ENCODE data around the gene NLK. TPM values are rescaled to one million over a fixed set of nuclear protein-coding genes. Genes with fewer than 3 reads are reported as not detected.
"Not testable (repeated sequence)": the region's sequence is repeated elsewhere in the genome, so short reads cannot be mapped to it uniquely, and the experiment has no call there.

NLK gene
- total and polyA plus RNA-seq, 4 experiments from 2014 or later = 1.2 to 14.0 (median 7.8) TPM

- H3K27me3 ChIP-seq (ENCODE audit: insufficient read depth, low read length); CTCF ChIA-PET (ENCODE audit: partially characterized antibody); H3K4me1 Mint-ChIP-seq; POLR2A ChIA-PET (ENCODE audit: partially characterized antibody); H3K4me1 ChIP-seq (ENCODE audit: insufficient read depth, low read length); H3K4me3 Mint-ChIP-seq; H3K27me3 Mint-ChIP-seq; H3K9me3 ChIP-seq (ENCODE audit: control insufficient read depth in 1 of 2, low read length in 2 of 2); H3K4me3 ChIP-seq (ENCODE audit: low read length in 2 of 2); H3K9me3 Mint-ChIP-seq; DNase-seq; intact Hi-C loops (cut with micrococcal nuclease); H3K27ac ChIP-seq (ENCODE audit: low read depth, low read length); H3K36me3 ChIP-seq (ENCODE audit: insufficient read depth, low read length): not testable (repeated sequence)
- Mint-ChIP-seq H3K36me3 (peaks cover 36% of the 10 kb centered on the region in 2 donors), H3K27ac (peak overlapping the region in 1 of 7 donors; percentile 65)
Observed at GRCh38 chr17:28186472-28186871, 144.0 kb downstream of the NLK start.

GRCh38 chr17:28187931-28188330 lies 145.5 kb downstream of the NLK start:
- DNase-seq = no peak
- H3K9me3 Mint-ChIP-seq = peaks cover 0 to 2% (median 0%) of the 10 kb centered on the region in 8 donors
- Histone ChIP-seq H3K36me3 (ENCODE audit: insufficient read depth, low read length) (peaks cover 3% of the 10 kb centered on the region), H3K4me3 (ENCODE audit: low read length in 2 of 2) (no peak overlapping the region), H3K27me3 (ENCODE audit: insufficient read depth, low read length) (no peaks in the 10 kb centered on the region), H3K4me1 (ENCODE audit: insufficient read depth, low read length) (no peaks in the 10 kb centered on the region), H3K27ac (ENCODE audit: low read depth, low read length) (no peak overlapping the region), H3K9me3 (ENCODE audit: control insufficient read depth in 1 of 2, low read length in 2 of 2) (no peaks in the 10 kb centered on the region)
- POLR2A ChIA-PET (ENCODE audit: partially characterized antibody) = no interaction called here
- H3K27ac Mint-ChIP-seq = no peak overlapping the region
- H3K4me3 Mint-ChIP-seq = no peak overlapping the region
- no peaks in the 10 kb centered on the region for H3K27me3 Mint-ChIP-seq
- H3K4me1 Mint-ChIP-seq = no peaks in the 10 kb centered on the region
- intact Hi-C loops (cut with micrococcal nuclease) = no loop called here
- CTCF ChIA-PET (ENCODE audit: partially characterized antibody) = no interaction called here
- H3K36me3 Mint-ChIP-seq = peaks cover 37 to 45% of the 10 kb centered on the region in 2 donors

GRCh38 chr17:28188841-28189263 lies 146.4 kb downstream of the NLK start:
- H3K4me3 Mint-ChIP-seq = no peak overlapping the region
- Histone ChIP-seq H3K27ac (ENCODE audit: low read depth, low read length) (no peak overlapping the region), H3K27me3 (ENCODE audit: insufficient read depth, low read length) (no peaks in the 10 kb centered on the region), H3K4me3 (ENCODE audit: low read length in 2 of 2) (no peak overlapping the region), H3K4me1 (ENCODE audit: insufficient read depth, low read length) (no peaks in the 10 kb centered on the region), H3K36me3 (ENCODE audit: insufficient read depth, low read length) (peaks cover 7% of the 10 kb centered on the region), H3K9me3 (ENCODE audit: control insufficient read depth in 1 of 2, low read length in 2 of 2) (no peaks in the 10 kb centered on the region)
- peaks cover 0 to 2% (median 0%) of the 10 kb centered on the region in 8 donors for H3K9me3 Mint-ChIP-seq
- intact Hi-C loops (cut with micrococcal nuclease) = no loop called here
- no peaks in the 10 kb centered on the region for H3K4me1 Mint-ChIP-seq
- H3K36me3 Mint-ChIP-seq = peaks cover 44 to 45% of the 10 kb centered on the region in 2 donors
- no peaks in the 10 kb centered on the region for H3K27me3 Mint-ChIP-seq
- H3K27ac Mint-ChIP-seq = peak overlapping the region in 1 of 7 donors; percentile 5
- no peak for DNase-seq
- POLR2A ChIA-PET (ENCODE audit: partially characterized antibody) = no interaction called here
- CTCF ChIA-PET (ENCODE audit: partially characterized antibody) = no interaction called here

- Mint-ChIP-seq H3K27ac (no peak overlapping the region), H3K9me3 (peaks cover 0 to 2% (median 0%) of the 10 kb centered on the region in 8 donors), H3K4me3 (no peak overlapping the region), H3K36me3 (peaks cover 39 to 48% of the 10 kb centered on the region in 2 donors), H3K4me1 (no peaks in the 10 kb centered on the region), H3K27me3 (no peaks in the 10 kb centered on the region)
- H3K36me3 ChIP-seq (ENCODE audit: insufficient read depth, low read length) = peaks cover 7% of the 10 kb centered on the region
- no peaks in the 10 kb centered on the region for H3K4me1 ChIP-seq (ENCODE audit: insufficient read depth, low read length)
- H3K9me3 ChIP-seq (ENCODE audit: control insufficient read depth in 1 of 2, low read length in 2 of 2) = no peaks in the 10 kb centered on the region
- no peak overlapping the region for H3K4me3 ChIP-seq (ENCODE audit: low read length in 2 of 2)
- H3K27me3 ChIP-seq (ENCODE audit: insufficient read depth, low read length) = no peaks in the 10 kb centered on the region
- intact Hi-C loops (cut with micrococcal nuclease) = no loop called here
- CTCF ChIA-PET (ENCODE audit: partially characterized antibody) = no interaction called here
- H3K27ac ChIP-seq (ENCODE audit: low read depth, low read length) = no peak overlapping the region
- DNase-seq = no peak
- POLR2A ChIA-PET (ENCODE audit: partially characterized antibody) = no interaction called here
Observed at GRCh38 chr17:28189667-28190066, 147.2 kb downstream of the NLK start.

GRCh38 chr17:28191018-28191417 lies 148.5 kb downstream of the NLK start:
- intact Hi-C loops (cut with micrococcal nuclease) = no loop called here
- no peak overlapping the region for H3K27ac ChIP-seq (ENCODE audit: low read depth, low read length)
- H3K4me1 ChIP-seq (ENCODE audit: insufficient read depth, low read length) = no peaks in the 10 kb centered on the region
- ChIA-PET POLR2A (ENCODE audit: partially characterized antibody) (no interaction called here), CTCF (ENCODE audit: partially characterized antibody) (interaction anchor here (1.3 kb wide), 1 partner anchor 226 kb away, joined by 3 read pairs; no protein-coding TSS in a partner anchor)
- Mint-ChIP-seq H3K9me3 (peaks cover 0 to 3% (median 0%) of the 10 kb centered on the region in 8 donors), H3K27ac (no peak overlapping the region), H3K36me3 (peaks cover 29 to 45% of the 10 kb centered on the region in 2 donors), H3K27me3 (no peaks in the 10 kb centered on the region), H3K4me3 (no peak overlapping the region), H3K4me1 (peaks cover 0 to 2% (median 0%) of the 10 kb centered on the region in 4 donors)
- H3K4me3 ChIP-seq (ENCODE audit: low read length in 2 of 2) = no peak overlapping the region
- DNase-seq = no peak
- H3K36me3 ChIP-seq (ENCODE audit: insufficient read depth, low read length) = peaks cover 7% of the 10 kb centered on the region
- no peaks in the 10 kb centered on the region for H3K27me3 ChIP-seq (ENCODE audit: insufficient read depth, low read length)
- no peaks in the 10 kb centered on the region for H3K9me3 ChIP-seq (ENCODE audit: control insufficient read depth in 1 of 2, low read length in 2 of 2)

- H3K4me3 Mint-ChIP-seq = no peak overlapping the region
- CTCF ChIA-PET (ENCODE audit: partially characterized antibody) = no interaction called here
- peaks cover 0 to 2% (median 0%) of the 10 kb centered on the region in 8 donors for H3K9me3 Mint-ChIP-seq
- intact Hi-C loops (cut with micrococcal nuclease) = no loop called here
- POLR2A ChIA-PET (ENCODE audit: partially characterized antibody) = no interaction called here
- DNase-seq = no peak
- Histone ChIP-seq H3K4me1 (ENCODE audit: insufficient read depth, low read length) (no peaks in the 10 kb centered on the region), H3K27ac (ENCODE audit: low read depth, low read length) (no peak overlapping the region), H3K4me3 (ENCODE audit: low read length in 2 of 2) (no peak overlapping the region), H3K9me3 (ENCODE audit: control insufficient read depth in 1 of 2, low read length in 2 of 2) (no peaks in the 10 kb centered on the region), H3K36me3 (ENCODE audit: insufficient read depth, low read length) (peaks cover 7% of the 10 kb centered on the region), H3K27me3 (ENCODE audit: insufficient read depth, low read length) (no peaks in the 10 kb centered on the region)
- H3K27me3 Mint-ChIP-seq = no peaks in the 10 kb centered on the region
- H3K27ac Mint-ChIP-seq = peak overlapping the region in 2 of 7 donors; percentile 22 to 56
- H3K4me1 Mint-ChIP-seq = peaks cover 0 to 3% (median 0%) of the 10 kb centered on the region in 4 donors
- peaks cover 29 to 40% of the 10 kb centered on the region in 2 donors for H3K36me3 Mint-ChIP-seq
Observed at GRCh38 chr17:28193241-28193640, 150.8 kb downstream of the NLK start.

GRCh38 chr17:28194382-28194781 lies 151.9 kb downstream of the NLK start:
- no peaks in the 10 kb centered on the region for H3K9me3 ChIP-seq (ENCODE audit: control insufficient read depth in 1 of 2, low read length in 2 of 2)
- ChIA-PET CTCF (ENCODE audit: partially characterized antibody) (no interaction called here), POLR2A (ENCODE audit: partially characterized antibody) (no interaction called here)
- no peak overlapping the region for H3K27ac ChIP-seq (ENCODE audit: low read depth, low read length)
- peaks cover 31 to 36% of the 10 kb centered on the region in 2 donors for H3K36me3 Mint-ChIP-seq
- DNase-seq = no peak
- H3K4me1 Mint-ChIP-seq = peaks cover 0 to 3% (median 0%) of the 10 kb centered on the region in 4 donors
- no peaks in the 10 kb centered on the region for H3K27me3 ChIP-seq (ENCODE audit: insufficient read depth, low read length)
- H3K4me3 ChIP-seq (ENCODE audit: low read length in 2 of 2) = no peak overlapping the region
- intact Hi-C loops (cut with micrococcal nuclease) = no loop called here
- peak overlapping the region in 1 of 7 donors; percentile 42 for H3K27ac Mint-ChIP-seq
- no peaks in the 10 kb centered on the region for H3K27me3 Mint-ChIP-seq
- H3K9me3 Mint-ChIP-seq = peaks cover 0 to 2% (median 0%) of the 10 kb centered on the region in 8 donors
- no peaks in the 10 kb centered on the region for H3K4me1 ChIP-seq (ENCODE audit: insufficient read depth, low read length)
- peaks cover 7% of the 10 kb centered on the region for H3K36me3 ChIP-seq (ENCODE audit: insufficient read depth, low read length)
- no peak overlapping the region for H3K4me3 Mint-ChIP-seq

- H3K4me1 Mint-ChIP-seq = peaks cover 0 to 3% (median 0%) of the 10 kb centered on the region in 4 donors
- peak overlapping the region in 1 of 7 donors; percentile 48 for H3K27ac Mint-ChIP-seq
- Histone ChIP-seq H3K9me3 (ENCODE audit: control insufficient read depth in 1 of 2, low read length in 2 of 2) (no peaks in the 10 kb centered on the region), H3K27me3 (ENCODE audit: insufficient read depth, low read length) (no peaks in the 10 kb centered on the region), H3K4me1 (ENCODE audit: insufficient read depth, low read length) (no peaks in the 10 kb centered on the region), H3K4me3 (ENCODE audit: low read length in 2 of 2) (no peak overlapping the region), H3K27ac (ENCODE audit: low read depth, low read length) (no peak overlapping the region), H3K36me3 (ENCODE audit: insufficient read depth, low read length) (peaks cover 7% of the 10 kb centered on the region)
- H3K4me3 Mint-ChIP-seq = no peak overlapping the region
- ChIA-PET CTCF (ENCODE audit: partially characterized antibody) (no interaction called here), POLR2A (ENCODE audit: partially characterized antibody) (no interaction called here)
- no peaks in the 10 kb centered on the region for H3K27me3 Mint-ChIP-seq
- peaks cover 25% of the 10 kb centered on the region in 2 donors for H3K36me3 Mint-ChIP-seq
- H3K9me3 Mint-ChIP-seq = peaks cover 0 to 2% (median 0%) of the 10 kb centered on the region in 8 donors
- no peak for DNase-seq
- intact Hi-C loops (cut with micrococcal nuclease) = no loop called here
Observed at GRCh38 chr17:28196636-28197035, 154.2 kb downstream of the NLK start.

Measured in CD4-positive, alpha-beta memory T cell (primary cell).